NCI-H524 (cell line): ENCODE measurements around the gene BRPF3.

Experiments
- DNase-seq, 2 experiments: peaks; one replicate each; lab custom pipeline; 2025; lab: John Stamatoyannopoulos, UW

The BRPF3 gene

DNA sequence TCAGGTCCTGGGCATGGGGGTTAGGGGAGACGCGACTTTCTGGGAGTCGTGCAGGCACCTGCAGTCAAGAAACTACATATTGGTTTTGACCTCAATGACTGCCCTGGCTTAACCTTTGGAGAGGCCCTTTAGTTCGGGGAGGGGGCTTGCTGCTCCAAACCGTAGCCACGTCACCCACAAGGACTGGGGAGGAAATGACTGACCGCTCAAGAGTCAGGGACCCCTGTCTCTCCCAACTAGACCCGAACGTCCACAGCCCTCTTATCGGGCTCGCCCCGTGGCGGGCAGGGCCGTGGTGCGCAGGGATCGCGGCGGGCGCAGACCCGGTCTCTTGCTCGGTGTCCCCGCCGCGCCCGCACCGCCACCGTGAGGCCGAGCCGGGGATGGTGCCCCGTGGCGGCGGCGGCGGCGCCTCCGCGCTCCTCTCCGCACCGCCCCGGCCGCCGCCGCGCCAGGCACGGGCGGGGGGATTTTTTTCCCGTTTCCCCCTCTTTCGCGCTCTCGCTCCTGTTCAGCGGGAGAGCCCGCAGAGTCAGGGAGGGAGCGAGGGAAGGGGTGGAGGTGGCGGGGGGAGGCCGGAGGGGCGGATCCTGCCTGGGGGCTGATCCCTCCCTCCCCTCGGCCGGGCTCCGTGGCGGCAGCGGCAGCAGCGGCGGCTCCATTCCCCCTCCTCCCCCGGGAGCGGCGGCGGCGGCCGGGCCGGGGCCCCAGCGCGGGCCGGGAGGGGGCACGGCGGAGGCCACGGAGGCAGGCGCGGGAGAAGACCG is at the start of gene BRPF3:
TSS of gene BRPF3 (plus strand) at position 632 of the 767 bp plus-strand sequence. CDS start 3,579 bp downstream, outside the sequence.
- DNase-seq = peak; percentile 41 to 78

DNA sequence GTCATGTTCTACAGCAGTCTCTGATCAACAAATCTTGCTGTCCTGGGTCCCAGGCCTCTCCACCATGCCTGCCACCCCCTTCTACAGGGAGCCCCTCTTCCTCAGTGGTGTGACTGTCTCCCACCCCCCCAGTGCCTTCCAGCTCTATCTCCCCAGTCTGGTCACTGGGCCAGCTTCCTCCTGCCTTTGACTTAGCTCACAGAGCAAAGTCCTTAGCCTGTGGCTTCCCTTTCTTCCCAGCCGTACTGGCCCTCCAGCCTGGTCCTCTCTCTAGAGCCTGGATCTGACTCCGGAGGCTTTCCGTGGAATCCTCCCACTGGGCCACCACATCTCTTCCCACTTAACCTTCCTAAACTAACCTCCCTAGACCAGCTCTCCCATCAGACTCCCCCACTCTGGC is 49.2 kb upstream of the BRPF3 start:
- DNase-seq = no peak

DNA sequence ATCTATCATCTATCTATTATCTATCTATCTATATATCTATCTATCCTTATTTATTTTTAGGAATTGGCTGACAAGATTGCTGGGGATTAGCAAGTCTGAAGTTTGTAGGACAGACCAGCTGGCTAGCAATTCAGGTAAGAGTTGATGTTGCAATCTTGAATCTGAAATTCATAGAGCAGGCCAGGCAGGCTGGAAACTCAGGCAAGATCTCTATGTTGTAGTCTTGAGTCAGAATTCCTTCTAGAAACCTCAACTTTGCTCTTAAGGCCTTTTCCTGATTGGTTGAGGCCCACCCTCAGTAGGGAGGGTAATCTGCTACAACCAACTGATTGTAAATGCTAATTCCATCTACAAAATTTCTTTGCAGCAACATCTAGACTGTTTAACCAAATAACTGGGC is 47.1 kb upstream of the BRPF3 start:
- DNase-seq = no peak

DNA sequence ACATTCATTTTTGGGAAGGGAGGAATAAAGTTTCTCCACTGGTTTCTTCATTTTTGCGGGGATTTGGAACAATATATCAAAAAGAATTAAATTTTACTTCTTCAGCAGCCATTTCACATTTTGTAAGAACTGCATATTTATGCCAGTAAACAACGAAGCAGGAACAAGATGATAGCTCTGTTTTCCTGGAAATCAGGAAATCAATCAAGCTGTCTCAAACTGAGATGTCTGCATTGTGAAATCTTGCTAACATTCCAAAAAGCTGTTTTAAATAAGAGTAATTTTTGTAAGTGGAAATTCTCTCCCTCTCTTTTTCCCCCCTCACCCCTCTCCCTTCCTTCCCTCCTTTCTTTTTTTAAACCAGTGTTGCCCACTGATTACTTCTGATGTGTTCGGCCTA is 46.3 kb upstream of the BRPF3 start:
- DNase-seq = no peak

DNA sequence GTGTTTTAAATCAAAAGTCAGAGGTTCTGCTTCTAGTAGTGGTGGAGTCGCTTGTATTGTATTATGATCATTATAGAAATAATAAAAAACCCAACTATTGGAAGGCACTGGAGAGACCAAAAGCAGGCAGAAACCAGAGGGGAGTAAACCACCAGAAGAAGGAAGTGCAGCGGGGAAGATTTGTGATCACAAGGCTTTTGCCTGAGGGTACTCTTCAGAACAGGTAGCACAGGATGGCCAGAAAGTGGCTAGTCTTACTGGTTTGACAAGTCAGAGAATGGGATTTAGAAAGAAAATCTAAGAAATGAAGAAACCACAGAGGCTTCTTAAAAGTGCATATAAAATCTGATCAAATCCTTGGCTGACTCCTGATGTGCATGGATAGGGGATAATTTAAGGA is 42.3 kb upstream of the BRPF3 start:
- no peak for DNase-seq

DNA sequence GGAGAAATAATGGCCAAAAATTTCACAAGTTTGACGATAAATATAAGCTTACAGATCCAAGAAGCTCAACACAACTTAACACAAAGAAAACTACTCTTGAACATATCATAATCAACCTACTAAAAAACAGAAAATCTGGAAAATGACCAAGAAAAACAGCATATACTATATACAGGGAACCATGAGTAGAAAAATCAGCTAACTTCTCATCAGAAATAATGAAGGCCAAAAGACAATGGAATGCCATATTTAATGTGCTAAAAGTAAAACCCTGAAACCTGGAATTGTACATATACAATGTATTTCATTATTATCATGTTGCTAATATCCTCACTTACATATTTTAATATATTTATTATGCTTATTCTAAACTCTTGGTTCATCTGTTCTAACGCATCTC is 40.9 kb upstream of the BRPF3 start:
- DNase-seq = no peak

DNA sequence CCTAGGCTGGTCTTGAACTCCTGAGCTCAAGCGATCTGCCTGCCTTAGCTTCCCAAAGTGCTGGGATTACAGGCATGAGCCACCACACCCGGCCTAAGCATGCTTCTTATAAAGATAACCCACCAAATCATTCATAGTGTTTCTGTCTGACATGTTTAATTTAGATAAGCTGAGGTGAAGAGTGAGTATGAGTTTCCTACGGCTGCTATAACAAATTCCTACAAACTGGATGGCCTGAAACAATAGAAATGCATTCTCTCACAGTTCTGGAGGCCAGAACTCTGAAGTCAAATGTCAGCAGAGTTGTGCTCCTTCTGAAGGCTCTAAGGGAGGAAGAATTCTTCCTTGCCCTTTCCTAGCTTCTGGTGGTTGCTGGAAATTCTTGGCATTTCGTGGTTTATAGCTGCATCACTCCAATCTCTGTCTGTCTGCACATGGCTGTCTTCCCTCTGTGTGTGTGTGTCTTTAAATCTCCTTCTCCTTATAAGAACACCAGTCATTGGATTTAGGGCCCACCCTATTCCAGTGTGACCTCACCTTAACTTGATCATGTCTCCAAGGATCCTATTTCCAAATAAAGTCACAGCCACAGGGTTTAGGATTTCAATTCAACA is 36.3 kb upstream of the BRPF3 start:
- DNase-seq = no peak

DNA sequence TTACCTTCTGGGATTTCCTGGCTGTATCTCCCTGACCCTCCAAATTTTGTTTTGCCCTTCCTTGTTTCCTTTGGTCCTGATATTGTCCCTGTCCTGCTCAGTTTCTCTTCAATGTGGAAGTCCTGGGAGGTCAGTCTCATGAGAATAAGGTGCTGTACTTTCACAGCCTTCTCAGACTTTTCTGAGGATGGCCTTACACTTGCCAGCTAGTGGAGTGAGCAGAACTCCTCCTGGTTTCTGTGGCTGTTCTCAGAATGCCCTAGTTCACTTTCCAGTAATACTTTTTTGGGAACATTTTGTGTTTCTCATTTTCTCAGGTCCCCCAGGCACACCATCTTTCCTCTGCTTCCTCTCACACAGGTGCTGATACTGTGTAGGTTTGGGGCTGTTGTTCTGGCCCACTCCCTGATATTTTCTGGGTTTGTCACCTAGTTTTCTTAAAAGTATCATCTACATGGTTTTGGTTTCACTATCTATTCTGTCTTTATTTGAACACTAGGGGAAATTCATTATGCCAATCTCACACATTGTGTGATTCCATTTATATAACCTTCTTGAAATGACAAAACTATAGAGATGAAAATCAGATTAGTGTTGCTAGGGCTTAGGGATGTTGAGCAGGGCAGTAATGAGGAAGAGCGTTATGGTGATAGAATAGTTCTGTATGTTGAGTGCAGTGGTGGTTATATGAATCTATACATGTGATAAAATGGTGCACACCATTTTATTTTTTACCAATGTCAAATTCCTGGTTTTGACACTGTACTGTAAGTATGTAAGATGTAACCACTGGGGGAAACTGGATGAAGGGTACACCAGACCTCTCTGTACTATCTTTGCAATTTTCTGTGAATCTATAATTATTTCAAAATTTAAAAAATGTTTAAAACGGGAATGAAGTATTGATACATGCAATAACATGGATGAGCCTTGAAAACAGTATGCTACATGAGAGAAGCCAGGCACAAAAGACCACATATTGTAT is 27.2 kb upstream of the BRPF3 start:
- no peak for DNase-seq

DNA sequence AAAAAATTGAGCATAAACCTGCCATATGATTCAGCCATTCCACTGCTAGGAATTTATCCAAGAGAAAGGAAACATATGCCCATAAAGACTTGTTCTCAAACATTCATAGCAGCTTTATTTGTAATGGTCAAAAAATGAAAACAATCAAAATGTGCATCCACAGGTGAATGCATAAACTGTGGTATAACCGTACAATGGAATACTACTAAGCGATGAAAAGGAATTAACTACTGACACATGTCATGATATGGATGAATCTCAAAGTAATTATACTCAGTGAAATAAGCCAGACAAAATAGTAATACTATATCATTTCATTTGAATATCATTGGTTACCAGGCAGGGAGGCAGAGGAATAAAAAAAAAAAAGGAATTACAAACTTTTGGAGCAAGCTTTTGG is 25.8 kb upstream of the BRPF3 start:
- no peak for DNase-seq

DNA sequence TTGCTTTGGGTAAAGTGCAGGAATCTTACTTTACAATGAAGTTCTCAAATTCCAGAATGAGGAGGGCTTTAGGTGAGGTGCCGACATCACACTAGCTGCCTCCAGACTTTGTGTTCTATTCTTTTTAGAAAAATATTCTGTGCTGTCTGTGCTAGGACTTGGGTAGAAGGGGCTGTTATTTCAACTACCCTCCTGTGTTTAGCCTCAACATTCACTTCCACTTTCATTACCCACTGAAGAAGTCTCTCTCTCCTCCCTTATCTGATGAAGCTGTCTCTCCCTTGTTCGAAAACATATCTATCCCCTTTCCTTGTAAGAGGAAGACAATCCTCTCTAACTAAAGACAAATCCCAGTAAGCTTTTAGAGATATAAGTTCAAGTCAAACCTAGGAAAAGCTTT is 25.0 kb upstream of the BRPF3 start:
- DNase-seq = no peak

DNA sequence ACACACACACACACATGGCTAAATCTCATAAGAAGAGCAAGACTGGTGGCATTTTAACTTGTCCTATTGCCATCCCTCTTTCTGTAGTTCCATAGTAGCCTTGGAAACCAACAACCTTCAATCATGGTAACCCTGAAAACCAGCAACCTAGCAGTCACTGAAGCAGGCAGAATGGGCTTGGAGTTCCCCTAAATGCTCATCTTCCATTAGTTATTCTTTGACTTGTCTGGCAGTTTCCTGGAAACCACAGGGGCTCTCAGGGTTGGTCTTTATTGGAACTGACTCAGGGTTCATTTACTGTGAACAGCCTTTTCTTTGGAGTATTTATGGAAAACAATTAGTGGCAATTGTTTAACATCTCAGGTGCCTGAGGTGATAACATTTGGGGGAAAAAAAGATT is 19.4 kb upstream of the BRPF3 start:
- DNase-seq = no peak

DNA sequence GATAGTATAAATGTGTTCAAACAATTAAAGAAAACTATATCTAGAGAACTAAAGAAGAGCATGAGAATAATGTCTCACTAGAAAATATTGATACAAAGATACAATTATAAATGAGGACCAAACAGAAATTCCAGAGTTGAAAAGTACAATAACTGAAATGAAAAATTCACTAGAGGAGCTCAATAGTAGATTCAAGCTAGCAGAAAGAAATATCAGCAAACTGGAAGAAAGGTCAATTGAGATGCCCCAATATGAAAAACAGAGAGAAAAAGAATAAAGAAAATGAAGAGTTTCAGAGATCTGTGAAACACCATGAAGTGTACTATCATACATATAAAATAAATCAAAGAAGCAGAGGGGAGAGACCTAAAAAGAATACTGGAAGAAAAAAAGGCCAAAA is 18.0 kb upstream of the BRPF3 start:
- no peak for DNase-seq

DNA sequence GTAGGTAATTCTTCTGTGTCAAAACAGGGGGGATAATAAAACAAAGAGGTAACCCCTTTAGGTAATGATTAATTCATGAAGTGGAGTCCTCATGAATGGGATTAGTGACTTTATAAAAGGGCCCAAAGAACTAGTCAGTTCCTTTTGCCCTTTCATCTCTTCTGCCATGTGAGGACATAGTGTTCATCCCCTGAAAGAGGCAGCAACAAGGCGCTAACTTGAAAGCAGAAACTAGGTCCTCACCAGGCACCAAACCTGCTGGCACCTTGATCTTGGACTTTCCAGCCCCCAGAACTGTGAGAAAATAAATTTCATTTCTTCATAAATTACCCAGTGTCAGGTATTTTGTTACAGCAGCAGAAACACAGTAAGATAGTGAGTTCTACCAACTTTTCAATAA is 16.4 kb upstream of the BRPF3 start:
- DNase-seq = no peak

DNA sequence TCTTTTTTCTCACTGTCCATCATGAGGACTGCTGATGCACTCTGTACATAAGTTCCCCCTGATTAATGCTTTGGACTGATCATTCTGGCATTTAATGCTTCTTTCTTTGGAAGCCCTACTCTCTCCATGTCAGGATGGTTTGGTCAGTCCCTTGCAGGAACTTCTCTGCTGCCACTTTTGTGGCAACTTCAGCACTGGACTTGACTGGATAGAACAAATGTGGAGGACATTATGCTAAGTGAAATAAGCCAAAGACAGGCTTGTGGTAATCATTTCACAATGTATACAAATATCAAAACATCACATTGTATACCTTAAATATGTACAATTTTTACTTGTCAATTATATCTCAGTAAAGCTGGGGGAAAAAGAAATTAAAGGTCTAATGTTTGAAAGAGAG is 12.2 kb upstream of the BRPF3 start:
- DNase-seq = no peak

DNA sequence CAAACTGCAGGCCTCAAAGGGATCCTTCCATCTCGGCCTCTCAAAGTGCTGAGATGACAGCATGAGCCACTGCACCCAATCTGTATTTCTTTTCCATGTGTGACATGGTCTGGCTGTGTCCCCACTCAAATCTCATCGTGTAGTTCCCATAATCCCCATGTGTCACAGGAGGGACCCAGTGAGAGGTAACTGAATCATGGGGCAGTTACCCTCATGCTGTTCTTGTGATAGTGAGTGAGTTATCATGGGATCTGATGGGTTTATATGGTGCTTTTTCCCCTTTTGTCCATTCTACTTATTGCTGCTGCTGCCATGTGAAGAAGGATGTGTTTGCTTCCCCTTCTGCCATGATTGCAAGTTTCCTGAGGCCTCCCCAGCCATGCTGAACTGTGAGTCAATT is 10.3 kb upstream of the BRPF3 start:
- no peak for DNase-seq

DNA sequence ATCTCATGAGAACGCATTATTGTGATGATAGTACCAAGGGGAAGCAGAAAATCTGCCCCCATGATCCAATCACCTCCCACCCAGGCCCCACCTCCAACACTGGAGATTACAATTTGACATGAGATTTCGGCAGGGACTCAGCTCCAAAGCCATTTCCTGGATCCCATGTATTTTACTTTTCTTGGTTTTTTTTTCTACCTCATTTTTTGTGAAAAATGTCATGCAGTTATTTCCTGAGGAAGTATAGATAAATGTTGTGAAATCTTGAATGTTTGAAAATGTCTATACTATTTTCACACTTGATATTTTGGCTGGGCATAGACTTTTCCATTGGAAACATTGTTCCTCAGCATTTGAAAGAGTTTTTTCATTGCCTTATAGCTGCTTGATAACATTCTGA is 9.1 kb upstream of the BRPF3 start:
- DNase-seq = no peak

DNA sequence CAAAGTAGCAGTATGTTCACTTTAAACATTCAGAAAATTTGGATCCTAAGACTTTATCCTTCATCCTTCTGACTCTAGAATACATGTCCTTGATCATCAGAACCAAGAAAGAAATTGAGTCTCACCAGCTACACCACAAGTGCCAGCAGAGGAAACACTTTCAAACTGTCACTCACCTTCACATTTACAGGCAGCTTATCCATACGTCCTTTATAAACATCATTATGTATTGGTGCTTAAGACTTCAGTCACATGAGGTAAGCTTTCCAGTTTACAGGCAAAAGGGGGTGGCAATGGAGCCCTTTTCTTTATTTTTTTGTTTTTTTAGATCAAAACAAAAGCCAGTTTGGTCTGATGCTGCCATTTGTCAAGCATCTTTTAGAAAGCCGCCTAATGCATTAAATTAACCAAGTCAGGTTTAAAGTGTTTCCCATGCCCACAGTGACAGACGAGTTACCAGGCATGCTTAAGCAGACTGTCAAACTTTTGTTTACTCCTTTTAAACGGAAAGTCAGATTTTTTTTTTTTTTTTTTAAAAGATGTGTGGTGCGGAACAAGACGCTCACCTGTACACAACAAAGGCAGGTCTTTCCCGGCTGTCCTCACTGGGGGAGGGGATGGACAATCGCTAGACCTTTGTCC is 952 bp upstream of the BRPF3 start:
- no peak for DNase-seq

DNA sequence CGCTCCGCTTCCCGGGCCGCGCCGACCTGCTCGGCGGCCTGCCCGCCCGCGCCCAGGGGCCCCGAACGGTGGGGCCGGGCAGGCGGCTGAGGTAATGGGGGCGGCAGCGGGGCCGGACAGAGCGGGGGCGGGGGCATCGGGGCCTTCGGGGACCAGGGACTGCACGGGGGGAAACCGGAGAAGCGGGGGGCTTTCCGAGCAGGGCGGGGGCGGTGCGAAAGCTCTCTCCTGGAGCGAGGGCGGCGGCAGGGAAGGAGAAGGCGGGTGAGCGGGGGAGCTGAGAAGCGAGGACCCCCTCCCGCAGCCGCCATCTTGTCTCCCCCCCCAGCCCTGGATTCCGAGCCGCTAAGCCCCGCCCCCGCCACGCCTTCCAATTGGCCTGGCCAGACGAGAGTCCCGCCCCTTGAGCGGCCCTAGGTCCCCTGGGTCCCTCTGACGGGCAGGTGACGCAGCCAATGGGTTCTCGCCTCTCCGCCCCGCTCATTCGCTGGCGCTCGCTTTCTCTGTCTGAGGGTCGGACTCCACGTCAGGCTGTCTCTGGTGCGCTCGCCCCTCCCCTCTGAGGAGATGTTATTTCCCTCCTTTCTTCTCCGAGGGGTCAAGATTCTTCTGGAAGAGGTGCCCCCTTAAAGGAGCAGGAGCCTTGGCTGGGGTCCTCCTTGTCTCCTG is 470 bp downstream of the BRPF3 start:
- DNase-seq = peak; percentile 93 to 97

DNA sequence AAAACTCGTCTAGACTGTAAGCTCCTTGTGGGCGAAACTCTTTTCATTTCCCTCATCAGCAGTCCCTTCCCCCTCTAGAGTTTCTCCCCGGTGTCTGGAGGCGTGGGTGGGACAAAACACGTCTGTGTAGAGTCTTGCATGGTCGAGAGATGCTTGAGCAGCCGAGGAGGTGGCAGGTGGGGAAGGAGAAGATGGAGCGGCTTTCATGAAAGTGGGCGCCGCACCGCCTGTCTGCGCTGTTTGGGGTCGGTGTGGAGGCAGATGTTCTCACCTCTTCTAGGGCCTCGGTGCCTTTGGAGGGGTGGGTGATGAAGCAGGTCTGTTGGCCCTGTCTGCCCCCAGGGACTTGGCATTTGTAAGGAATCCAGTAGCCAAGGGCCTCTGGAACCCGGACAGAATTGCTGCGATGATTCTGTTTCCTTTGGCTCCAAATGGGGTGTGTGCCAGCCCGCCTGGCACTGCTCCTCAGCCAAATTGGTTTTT is 1.2 kb downstream of the BRPF3 start:
- peak in 1 of 2 experiments; percentile 26 for DNase-seq

DNA sequence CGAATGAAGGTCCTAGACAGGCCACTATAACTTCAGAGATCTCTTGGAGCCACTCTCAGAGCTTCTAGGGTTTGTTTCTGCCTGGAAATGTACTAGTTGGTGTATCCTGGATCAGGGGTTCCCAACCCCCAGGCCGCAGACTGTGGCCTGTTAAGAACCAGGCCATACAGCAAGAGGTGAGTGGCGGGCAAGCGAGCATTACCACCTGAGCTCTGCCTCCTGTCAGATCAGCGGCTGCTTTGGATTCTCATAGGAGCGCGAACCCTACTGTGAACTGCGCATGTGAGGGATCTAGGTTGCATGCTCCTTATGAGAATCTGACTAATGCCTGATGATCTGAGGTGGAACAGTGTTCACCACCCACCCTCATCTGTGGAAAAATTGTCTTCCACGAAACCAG is 2.4 kb downstream of the BRPF3 start:
- no peak for DNase-seq

DNA sequence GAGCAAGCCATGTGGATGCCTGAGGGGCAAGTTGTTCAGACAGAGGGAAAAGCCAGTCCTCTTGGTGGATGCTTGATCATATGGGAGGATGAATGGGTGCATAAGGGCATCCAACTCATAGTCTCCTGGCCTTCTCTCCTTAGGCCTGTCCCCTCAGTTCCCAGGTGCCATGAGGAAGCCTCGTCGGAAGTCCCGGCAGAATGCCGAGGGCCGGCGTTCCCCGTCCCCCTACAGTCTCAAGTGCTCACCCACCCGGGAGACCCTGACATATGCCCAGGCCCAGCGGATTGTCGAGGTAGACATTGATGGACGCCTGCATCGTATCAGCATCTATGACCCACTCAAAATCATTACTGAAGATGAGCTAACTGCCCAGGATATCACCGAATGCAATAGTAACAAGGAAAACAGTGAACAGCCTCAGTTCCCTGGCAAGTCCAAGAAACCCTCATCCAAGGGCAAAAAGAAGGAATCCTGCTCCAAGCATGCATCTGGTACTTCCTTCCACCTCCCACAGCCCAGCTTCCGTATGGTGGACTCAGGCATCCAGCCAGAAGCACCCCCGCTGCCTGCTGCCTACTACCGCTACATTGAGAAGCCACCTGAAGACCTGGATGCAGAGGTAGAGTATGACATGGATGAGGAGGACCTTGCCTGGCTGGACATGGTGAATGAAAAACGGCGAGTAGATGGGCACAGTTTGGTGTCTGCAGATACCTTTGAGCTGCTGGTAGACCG is 3.8 kb downstream of the BRPF3 start:
- DNase-seq = no peak
